NCI-H1417 (cell line): ENCODE measurements around the gene KREMEN1.
A peak's percentile ranks its signal among the peaks of the same experiment; 100 is the strongest.

Experiments
- DNase-seq, 3 experiments: peaks; one replicate each; lab custom pipeline; 2025; lab: John Stamatoyannopoulos, UW

KREMEN1 gene

GRCh38 chr22:29190051-29190450 lies 117.2 kb downstream of the KREMEN1 start:
- no peak for DNase-seq

DNA sequence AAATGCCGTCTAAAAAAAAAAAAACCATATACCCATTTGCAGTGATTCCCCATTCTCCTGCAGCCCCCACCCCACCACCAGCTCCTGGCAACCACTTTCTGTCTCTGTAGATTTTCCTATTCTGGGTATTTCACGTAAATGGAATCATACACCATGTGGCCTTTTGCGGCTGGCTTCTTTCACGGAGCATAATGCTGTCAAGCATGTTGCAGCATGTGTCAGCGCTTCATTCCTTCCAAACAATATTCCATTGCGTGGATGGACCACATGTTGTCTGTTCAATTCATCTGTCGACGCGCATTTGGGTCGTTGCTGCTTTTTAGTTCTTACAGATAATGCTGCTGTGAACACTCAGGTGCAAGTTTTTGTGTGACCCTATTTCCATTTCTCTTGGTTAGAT lies 118.1 kb downstream of the KREMEN1 start:
- DNase-seq: no peak

GRCh38 chr22:29193021-29193420 lies 120.2 kb downstream of the KREMEN1 start:
- DNase-seq: no peak

- no peak for DNase-seq
Observed at GRCh38 chr22:29194184-29194583, 121.3 kb downstream of the KREMEN1 start.

DNA sequence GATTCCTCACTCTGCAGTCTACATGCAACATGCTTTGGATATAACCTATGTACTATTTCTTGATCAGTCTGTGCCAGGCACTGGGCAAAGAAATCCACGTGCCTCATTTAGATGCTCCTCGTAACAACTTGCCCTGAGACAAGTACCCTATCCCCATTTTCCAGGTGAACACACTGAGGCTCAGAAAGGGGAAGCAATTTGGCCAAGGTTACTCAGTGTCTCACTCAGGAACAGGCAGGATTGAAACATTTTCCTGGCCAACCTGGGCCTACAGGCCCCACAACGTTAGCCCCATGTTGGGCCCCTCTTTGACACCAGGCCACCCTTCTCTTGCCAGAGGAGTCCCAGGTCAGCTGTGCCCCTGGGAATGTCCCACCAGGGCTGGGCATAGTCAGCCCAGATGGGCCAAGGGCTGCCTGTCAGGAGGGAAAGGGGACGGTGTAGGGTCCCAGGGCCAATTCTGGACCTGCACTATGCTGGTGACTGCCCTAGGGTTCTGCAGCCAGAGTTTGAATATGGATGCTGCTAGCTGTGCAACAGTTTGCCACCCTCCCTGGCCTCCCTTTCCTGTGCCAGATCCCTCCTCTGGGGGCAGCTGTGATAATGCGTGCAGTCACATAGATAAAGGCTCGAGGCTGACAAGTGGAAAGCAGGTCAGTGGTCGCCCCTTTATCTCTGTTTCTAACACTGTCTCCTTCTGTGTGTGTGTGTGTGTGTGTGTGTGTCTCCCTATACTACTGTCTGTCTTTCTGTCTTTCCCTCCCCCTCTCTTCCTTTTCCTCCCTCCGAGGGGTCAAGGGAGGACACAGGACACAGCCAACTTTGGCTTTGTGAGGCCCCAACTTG lies 122.5 kb downstream of the KREMEN1 start:
- no peak for DNase-seq

GRCh38 chr22:29195964-29196666 lies 123.3 kb downstream of the KREMEN1 start:
- no peak for DNase-seq

DNA sequence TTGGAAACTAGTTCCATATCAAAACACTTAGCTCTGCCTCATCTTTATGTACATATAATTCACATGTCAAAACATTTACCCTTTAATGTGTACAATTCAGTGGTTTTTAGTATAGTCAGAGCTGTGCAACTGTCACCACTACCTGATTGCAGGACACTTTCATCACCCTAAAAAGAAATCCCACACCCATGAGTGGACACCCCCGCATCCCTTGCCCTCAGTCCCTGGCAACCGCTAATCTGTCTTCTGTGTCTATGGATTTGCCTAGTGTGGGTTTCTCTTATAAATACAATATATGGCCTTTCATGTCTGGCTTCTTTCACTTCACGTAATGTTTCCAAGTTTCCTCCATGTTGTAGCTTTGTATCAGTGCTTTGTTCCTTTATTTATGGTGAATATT lies 124.3 kb downstream of the KREMEN1 start:
- no peak for DNase-seq

GRCh38 chr22:29198240-29198639 lies 125.4 kb downstream of the KREMEN1 start:
- DNase-seq: no peak

GRCh38 chr22:29199702-29200400 lies 127.0 kb downstream of the KREMEN1 start:
- DNase-seq: no peak

DNA sequence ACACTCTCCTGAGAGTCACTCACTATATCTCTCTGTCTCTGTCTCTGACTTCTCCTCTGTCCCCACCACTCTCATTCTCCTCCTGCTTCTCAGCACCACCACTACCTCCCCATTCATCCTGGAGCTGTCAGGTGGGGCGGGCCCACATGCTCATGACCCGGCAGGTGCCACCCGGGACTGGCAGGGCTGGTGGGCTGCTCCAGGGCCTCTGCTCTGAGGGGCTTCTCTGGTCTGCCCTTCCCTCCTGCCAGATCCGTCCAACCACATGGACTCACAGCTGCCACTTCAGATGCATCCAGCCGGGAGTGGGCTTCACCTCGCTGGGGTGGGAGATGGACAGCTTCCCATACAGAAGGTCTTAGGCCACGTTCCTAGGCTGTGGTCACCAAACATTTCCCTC lies 128.1 kb downstream of the KREMEN1 start:
- no peak for DNase-seq

- no peak for DNase-seq
Observed at GRCh38 chr22:29201782-29202181, 128.9 kb downstream of the KREMEN1 start.

DNA sequence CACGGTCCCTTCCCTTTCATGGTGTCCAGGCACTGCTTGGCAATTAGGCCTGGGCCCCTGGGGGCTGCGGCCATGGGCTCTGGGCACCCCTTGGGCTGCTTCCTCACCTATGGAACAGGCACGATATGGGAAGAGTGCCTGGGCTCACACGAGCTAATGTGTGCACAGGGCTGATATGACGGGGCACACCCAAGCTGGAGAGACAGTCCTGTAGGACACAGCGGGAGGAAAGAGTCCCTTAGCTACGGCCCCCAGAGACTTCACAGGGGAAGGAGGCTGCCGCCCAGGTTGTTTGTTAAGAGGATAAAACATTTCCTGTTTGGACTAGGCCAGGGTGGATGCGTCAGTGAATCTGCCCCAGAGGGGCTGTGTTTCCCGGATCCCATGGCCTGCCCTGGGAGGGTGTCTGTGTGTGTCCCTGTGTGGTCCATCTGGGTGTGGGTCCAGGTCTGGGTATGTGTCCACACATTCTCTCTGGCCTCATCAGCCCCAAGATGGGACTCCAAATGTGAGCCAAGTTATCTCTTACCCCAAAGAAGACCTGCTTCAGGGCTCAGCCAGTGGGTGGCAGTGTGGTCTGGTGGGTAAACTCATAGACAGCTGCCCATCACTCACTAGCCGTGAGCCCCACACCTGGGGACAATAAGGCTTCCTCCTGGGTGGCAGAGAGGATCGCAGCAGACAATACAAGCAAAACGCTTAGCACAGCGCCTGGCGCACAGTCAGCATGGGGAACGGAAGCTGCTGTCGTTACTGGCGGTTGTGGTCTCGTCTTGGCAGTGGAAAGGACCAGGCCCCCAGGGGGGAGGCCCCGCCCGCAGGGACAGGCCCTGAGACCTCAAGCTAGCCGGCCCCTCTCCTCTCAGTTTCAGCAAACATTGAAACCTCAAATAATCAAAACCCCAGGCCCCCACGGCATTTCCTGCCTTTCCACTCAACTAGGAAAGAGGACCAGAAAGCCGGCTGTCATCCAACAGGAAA lies 129.7 kb downstream of the KREMEN1 start:
- peak in 1 of 3 experiments; percentile 21 for DNase-seq

GRCh38 chr22:29203488-29204454 lies 130.9 kb downstream of the KREMEN1 start:
- no peak for DNase-seq

DNA sequence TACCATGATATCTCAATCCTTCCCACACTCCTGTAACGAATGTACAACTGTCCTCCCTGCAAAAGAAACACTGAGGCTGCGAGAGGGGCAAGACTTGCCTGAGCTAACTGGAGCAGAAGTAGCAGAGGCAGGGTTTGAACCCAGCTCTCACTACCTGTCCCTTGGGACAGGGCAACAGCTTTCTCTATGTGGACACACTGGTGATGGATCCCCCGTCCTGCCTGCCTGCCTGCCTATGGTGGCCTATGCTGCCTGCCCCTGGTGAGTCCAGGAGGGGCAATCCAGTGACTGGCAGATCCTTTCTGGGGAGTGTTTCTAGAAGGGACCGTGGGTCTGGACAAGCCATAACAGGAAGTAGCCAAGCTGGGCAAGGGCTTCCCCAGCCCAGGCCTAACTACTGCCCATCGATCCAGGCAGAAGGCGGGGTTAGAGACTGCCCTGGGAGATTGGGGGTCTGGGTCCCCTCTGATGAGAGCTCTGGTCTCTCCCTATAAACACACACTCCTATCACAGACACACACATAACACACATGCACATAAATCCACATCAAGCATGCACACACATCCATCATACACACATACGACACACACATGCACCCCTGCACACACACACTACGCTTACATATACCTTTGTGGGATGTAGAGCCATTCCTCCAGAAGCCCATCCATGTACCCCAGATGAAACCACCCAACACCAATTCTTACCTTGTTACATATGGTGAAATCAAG lies 131.8 kb downstream of the KREMEN1 start:
- DNase-seq: no peak

DNA sequence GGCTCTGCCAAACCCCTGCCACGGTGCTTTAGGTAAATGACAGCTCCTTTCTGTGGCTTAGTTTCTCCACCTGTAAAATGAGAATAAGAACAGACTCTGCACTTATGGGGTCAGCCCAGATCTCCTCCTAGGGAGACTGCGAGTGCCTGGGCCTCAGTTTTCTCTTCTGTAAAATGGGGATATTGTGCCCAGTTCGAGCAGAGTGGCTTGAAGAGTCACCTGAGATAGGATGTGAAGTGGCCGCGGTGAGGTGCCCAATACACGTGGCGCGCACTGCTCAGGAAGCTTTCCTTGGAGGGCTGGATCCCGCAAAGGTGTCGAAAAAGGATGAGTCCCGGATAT lies 132.4 kb downstream of the KREMEN1 start:
- DNase-seq: no peak

GRCh38 chr22:29205594-29206371 lies 132.9 kb downstream of the KREMEN1 start, which contains the start of gene EMID1:
TSS of gene EMID1 (plus strand) at chr22:29205896. CDS start at chr22:29206039, 143 bp downstream.
- peak in 2 of 3 experiments; percentile 45 to 49 for DNase-seq

- DNase-seq: no peak
Observed at GRCh38 chr22:29206372-29207242, 133.8 kb downstream of the KREMEN1 start.

DNA sequence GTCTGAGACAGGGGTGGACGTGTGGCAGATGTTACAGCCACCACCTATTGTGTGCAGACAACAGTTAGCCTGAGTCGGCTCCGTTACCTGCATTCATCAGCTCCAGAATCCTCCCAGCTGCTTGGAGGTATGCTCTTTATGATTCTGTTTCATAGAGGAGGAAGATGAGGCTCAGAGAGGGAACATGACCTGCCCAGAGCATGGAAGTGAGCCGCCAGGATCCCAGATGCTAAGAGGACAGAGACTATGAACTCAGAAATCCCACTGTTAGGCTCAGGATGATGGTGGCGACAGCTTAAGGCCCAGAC lies 134.4 kb downstream of the KREMEN1 start:
- DNase-seq: no peak
